Adrenal gland (tissue), 12 donors: ENCODE results near the gene HEPACAM. TPM values are rescaled to one million over a fixed set of nuclear protein-coding genes. Genes with fewer than 3 reads are reported as not detected.

ENCODE experiments used
- DNase-seq, 7 donors: peaks; one replicate each; pipeline ENCODE4 v3.0.0-alpha.2; 2019 to 2020
- H3K27ac ChIP-seq, 5 donors: fragments of 200-600 bp; sonication (generic) in 4 of 5; 1 replicate in 3 of 5; 2 replicates in 2 of 5; pipeline versions ENCODE4 v1.5.1 to v1.8.0; 2016 to 2020; ENCODE audit warnings: mild to moderate bottlenecking in 1 of 5
- H3K27me3 ChIP-seq: fragments of 200-600 bp; 2 replicates; pipeline ENCODE4 v1.8.0; 2021
- H3K36me3 ChIP-seq, 2 donors: fragments of 200-600 bp; replicated peaks in 1 of 2; 1 replicate in 1 of 2; 2 replicates in 1 of 2; pipeline versions ENCODE4 v1.5.1 to v1.8.0; 2018 to 2022
- H3K4me1 ChIP-seq, 2 donors: fragments of 200-600 bp; replicated peaks in 1 of 2; 1 replicate in 1 of 2; 2 replicates in 1 of 2; pipeline versions ENCODE4 v1.5.1 to v1.8.0; 2018 to 2021
- H3K4me3 ChIP-seq, 4 donors: fragments of 200-600 bp; sonication (generic) in 3 of 4; one replicate each; pipeline ENCODE4 v1.5.1; 2016 to 2018
- H3K9me3 ChIP-seq, 3 donors: fragments of 200-600 bp; sonication (generic) in 1 of 3; replicated peaks in 1 of 3; 1 replicate in 2 of 3; 2 replicates in 1 of 3; pipeline versions ENCODE4 v1.5.1 to v1.8.0; 2016 to 2021
- CTCF ChIP-seq, 6 experiments: fragments of 450-650 bp in 4 of 6; fragments of 200-600 bp in 2 of 6; sonication (generic) in 1 of 6; IDR thresholded peaks; 1 replicate in 5 of 6; 2 replicates in 1 of 6; pipeline versions ENCODE4 v1.5.1 to v1.8.0; 2016 to 2021; ENCODE audit warnings: antibody characterized with exemption in 6 of 6, mild to moderate bottlenecking in 2 of 6, moderate library complexity in 1 of 6
- POLR2A ChIP-seq, 2 donors: fragments of 450-650 bp; IDR thresholded peaks; one replicate each; pipeline ENCODE4 v1.6.1; 2017; ENCODE audit warnings: antibody characterized with exemption in 2 of 2, mild to moderate bottlenecking in 2 of 2, moderate library complexity in 1 of 2
- WGBS, 4 donors: extraction: QIAGEN DNeasy Blood & Tissue Kit in 2 of 4; methylation state at CpG; one replicate each; pipeline versions ENCODE4 v1.1.5 to v1.1.7; 2013 to 2017; 5-methylcytosine and 5-hydroxymethylcytosine counted together
- intact Hi-C, 2 donors: fragments of 100-400 bp; cut with DNase I; formaldehyde crosslinking; loops; one replicate each; pipeline versions ENCODE4 v1.14.1 to v1.15.0; 2022 to 2023
- polyA plus RNA-seq, 3 donors: library from polyadenylated mRNA; stranded (reverse); fragments of 200-250 nt in 2 of 3; fragments of 350-450 nt in 1 of 3; fragmentation: Illumina TruSeq in 1 of 3; extraction: RNeasy Lipid Tissue Mini Kit (QIAGEN cat#74804) in 1 of 3; gene quantifications; one replicate each; pipeline ENCODE4 v1.2.3, GENCODE V29; 2013 to 2014
- total RNA-seq, 9 donors: library from RNA; depleted of rRNA in 4 of 9; stranded (reverse); fragments of >200 nt in 4 of 9; fragments of 120-200 nt in 1 of 9; fragmentation: NEBNext Ultra II Directional in 1 of 9; extraction: Animal tissue kit (Norgen Biotek cat#: 25700) in 1 of 9; gene quantifications; one replicate each; pipeline versions ENCODE4 v1.1.0 to v1.2.4, GENCODE V29; 2013 to 2023
- donor health status: healthy with polysubstance abuse.
- donor health status: Bipolar disorder and iron deficiency.
- donor health status: DM: yes; HTN: yes; CAD: no.
- donor health status: DM: no; HTN: no; CAD: no.
- donor health status: DM: no; HTN: no; CAD: no.
- donor health status: DM: yes; HTN: yes; CAD: no.

HEPACAM gene
- total and polyA plus RNA-seq, 12 donors = 0.06 to 2.3 (median 0.24) TPM; not detected in 3

- no peak overlapping the region for H3K4me3 ChIP-seq
- no peak for DNase-seq
- no peaks in the 10 kb centered on the region for H3K27me3 ChIP-seq
- no peaks in the 10 kb centered on the region for H3K36me3 ChIP-seq
- 59 to 73% (median 70%) methylated on average over 2 of the region's 2 CpGs; no CpG with 5 or more reads in 1 of the 4 donors for WGBS, 4 donors
- TF ChIP-seq CTCF (IDR thresholded peaks at IDR 0.05) (no peak), POLR2A (IDR thresholded peaks at IDR 0.05) (no peak)
- H3K9me3 ChIP-seq = no peaks in the 10 kb centered on the region
- intact Hi-C loops = no loop called here
- H3K4me1 ChIP-seq = no peaks in the 10 kb centered on the region
- H3K27ac ChIP-seq = no peak overlapping the region
Observed at GRCh38 chr11:124946735-124947141, 10.9 kb upstream of the HEPACAM start.

DNA sequence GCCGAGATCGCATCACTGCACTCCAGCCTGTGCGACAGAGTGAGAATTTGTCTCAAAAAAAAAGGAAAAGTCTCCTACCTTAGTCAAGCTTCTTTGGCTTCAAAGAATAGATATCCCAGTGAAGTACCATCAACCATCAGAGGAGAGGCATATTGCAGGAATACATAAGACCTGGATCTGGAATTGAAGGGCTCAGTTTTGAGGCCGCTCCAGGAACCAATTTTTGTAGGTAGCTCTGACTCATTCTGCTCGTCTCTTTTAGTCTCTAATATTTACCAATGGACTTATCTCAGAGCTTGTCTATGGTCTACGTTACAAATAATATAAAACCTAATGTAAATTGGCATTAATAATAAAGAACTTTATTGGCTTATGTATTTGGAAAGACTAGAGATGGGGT, 10.0 kb upstream of the HEPACAM start:
- WGBS, 4 donors = 65 to 81% (median 76%) methylated on average over 6 of the region's 6 CpGs
- no peaks in the 10 kb centered on the region for H3K27me3 ChIP-seq
- H3K4me3 ChIP-seq = no peak overlapping the region
- H3K9me3 ChIP-seq = no peaks in the 10 kb centered on the region
- no peaks in the 10 kb centered on the region for H3K4me1 ChIP-seq
- TF ChIP-seq CTCF (IDR thresholded peaks at IDR 0.05) (no peak), POLR2A (IDR thresholded peaks at IDR 0.05) (no peak)
- intact Hi-C loops = no loop called here
- no peaks in the 10 kb centered on the region for H3K36me3 ChIP-seq
- H3K27ac ChIP-seq = no peak overlapping the region
- DNase-seq = no peak

DNA sequence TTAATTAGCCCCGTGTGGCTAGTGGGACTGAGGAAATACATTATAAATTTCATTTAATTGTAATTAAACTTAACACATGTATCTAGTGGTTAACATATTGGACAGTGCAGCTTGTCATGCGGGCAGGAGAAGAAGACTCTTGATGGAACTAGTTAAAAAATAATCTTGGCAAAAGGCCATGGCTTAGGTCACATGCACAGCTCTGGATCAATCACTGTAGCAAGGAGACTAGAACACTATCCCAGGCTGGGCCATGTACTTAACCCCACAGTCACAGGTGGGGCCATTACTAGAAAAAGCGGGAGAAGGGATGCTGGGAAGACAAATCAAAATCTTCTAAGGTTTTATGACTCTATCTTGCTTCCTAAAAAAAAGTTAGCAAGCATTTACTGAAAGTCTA, 8.7 kb upstream of the HEPACAM start:
- 59 to 86% (median 78%) methylated on average over 3 of the region's 3 CpGs for WGBS, 4 donors
- no peak overlapping the region for H3K4me3 ChIP-seq

GRCh38 chr11:124943741-124944140, 7.9 kb upstream of the HEPACAM start:
- Histone ChIP-seq H3K9me3 (no peaks in the 10 kb centered on the region), H3K27me3 (no peaks in the 10 kb centered on the region), H3K4me3 (no peak overlapping the region), H3K27ac (no peak overlapping the region), H3K36me3 (no peaks in the 10 kb centered on the region), H3K4me1 (no peaks in the 10 kb centered on the region)
- WGBS, 4 donors = 37 to 83% (median 66%) methylated on average over 1 of the region's 1 CpG
- no peak for TF ChIP-seq CTCF (IDR thresholded peaks at IDR 0.05)
- no peak for TF ChIP-seq POLR2A (IDR thresholded peaks at IDR 0.05)
- intact Hi-C loops = no loop called here
- DNase-seq = no peak

More for the DNA sequence above, 8.7 kb upstream of the HEPACAM start:
- no peak for DNase-seq
- Histone ChIP-seq H3K27ac (no peak overlapping the region), H3K9me3 (no peaks in the 10 kb centered on the region), H3K4me1 (no peaks in the 10 kb centered on the region), H3K27me3 (no peaks in the 10 kb centered on the region), H3K36me3 (no peaks in the 10 kb centered on the region)
- intact Hi-C loops = no loop called here
- TF ChIP-seq CTCF (IDR thresholded peaks at IDR 0.05) = no peak
- no peak for TF ChIP-seq POLR2A (IDR thresholded peaks at IDR 0.05)
